ENCODE data around the gene BAIAP2L1. TPM values are rescaled to one million over a fixed set of nuclear protein-coding genes. Genes with fewer than 3 reads are reported as not detected.

BAIAP2L1 gene
- total RNA-seq, 4 donors from 2014 or later = 15.3 to 28.2 (median 19.8) TPM

DNA sequence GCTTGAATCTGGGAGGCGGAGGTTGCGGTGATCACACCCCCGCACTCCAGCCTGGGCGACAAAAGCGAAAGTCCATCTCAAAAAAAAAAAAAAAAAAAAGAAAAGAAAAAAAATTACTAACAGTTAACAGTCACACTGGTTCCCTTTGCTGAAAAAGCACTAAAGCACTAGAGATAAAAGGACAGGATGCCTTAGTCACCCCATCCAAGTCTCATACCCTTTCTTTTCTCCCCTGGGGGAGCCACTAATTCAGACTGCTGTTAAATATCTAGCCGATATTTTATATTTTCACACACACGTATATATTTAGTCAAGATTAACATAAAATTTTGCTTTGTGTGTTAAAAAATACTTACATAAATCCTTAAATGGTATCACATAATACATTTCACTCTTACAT is 25.2 kb downstream of the BAIAP2L1 start:
- intact Hi-C loops (cut with DNase I) = no loop called here
- H3K27ac ChIP-seq = no peak overlapping the region
- TF ChIP-seq POLR2A (IDR thresholded peaks at IDR 0.05) = no peak
- TF ChIP-seq, protein P1, sequence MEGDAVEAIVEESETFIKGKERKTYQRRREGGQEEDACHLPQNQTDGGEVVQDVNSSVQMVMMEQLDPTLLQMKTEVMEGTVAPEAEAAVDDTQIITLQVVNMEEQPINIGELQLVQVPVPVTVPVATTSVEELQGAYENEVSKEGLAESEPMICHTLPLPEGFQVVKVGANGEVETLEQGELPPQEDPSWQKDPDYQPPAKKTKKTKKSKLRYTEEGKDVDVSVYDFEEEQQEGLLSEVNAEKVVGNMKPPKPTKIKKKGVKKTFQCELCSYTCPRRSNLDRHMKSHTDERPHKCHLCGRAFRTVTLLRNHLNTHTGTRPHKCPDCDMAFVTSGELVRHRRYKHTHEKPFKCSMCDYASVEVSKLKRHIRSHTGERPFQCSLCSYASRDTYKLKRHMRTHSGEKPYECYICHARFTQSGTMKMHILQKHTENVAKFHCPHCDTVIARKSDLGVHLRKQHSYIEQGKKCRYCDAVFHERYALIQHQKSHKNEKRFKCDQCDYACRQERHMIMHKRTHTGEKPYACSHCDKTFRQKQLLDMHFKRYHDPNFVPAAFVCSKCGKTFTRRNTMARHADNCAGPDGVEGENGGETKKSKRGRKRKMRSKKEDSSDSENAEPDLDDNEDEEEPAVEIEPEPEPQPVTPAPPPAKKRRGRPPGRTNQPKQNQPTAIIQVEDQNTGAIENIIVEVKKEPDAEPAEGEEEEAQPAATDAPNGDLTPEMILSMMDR (IDR thresholded peaks at IDR 0.05) = no peak
- 93 to 97% methylated on average over 7 of the region's 7 CpGs for WGBS, 2 donors
- no peaks in the 10 kb centered on the region for H3K27me3 ChIP-seq
- H3K4me1 ChIP-seq = peaks cover 7 to 8% of the 10 kb centered on the region in 2 donors
- no peak overlapping the region for H3K4me3 ChIP-seq (replicated peaks in 1 of 3)
- no peak for DNase-seq
- H3K9me3 ChIP-seq = no peaks in the 10 kb centered on the region
- H3K36me3 ChIP-seq = no peaks in the 10 kb centered on the region

DNA sequence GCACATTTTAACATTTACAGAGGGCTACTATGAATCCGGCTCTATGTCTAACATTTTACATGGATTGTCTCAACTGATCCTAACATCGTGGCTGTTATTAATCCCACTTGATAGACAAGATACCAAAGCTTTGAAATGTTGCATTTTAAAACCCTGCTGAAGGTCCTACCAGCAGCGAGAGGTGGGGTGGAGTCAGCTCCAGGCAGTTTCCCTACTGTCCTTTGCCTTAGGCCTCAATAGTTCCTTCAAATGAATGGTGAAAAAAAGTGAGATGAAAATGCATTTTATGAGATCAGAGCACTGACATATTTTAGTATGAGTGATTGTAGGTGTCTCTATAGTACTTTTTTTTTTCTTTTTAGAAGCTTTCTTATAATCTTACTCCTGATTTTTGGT is 26.6 kb downstream of the BAIAP2L1 start:
- no peak for DNase-seq
- WGBS, 2 donors = 96 to 99% methylated on average over 3 of the region's 3 CpGs
- Histone ChIP-seq H3K4me3 (replicated peaks in 1 of 3) (no peak overlapping the region), H3K4me1 (peaks cover 10 to 11% of the 10 kb centered on the region in 2 donors), H3K36me3 (no peaks in the 10 kb centered on the region), H3K27me3 (no peaks in the 10 kb centered on the region), H3K9me3 (no peaks in the 10 kb centered on the region), H3K27ac (no peak overlapping the region)
- intact Hi-C loops (cut with DNase I) = no loop called here
- TF ChIP-seq, protein P1 (IDR thresholded peaks at IDR 0.05) = no peak
- TF ChIP-seq POLR2A (IDR thresholded peaks at IDR 0.05) = no peak

DNA sequence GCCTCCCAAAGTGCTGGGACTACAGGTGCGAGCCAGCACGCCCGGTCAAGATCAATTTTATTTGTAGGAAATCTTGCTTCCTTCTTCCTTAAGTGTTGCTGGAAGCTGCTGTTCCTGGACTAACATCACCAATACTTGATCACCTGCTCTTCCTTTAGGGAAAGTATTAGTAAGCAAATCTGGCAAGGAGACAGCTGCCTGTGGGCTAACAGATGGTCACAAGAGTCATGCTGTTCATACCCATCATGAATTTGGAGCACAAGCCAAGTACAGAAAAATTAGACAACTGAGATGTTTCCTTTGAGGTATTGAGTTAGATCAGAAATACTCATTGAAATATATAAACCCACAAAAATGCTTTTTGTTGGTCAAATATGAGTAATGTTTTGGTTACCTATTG is 27.9 kb downstream of the BAIAP2L1 start:
- H3K36me3 ChIP-seq = no peaks in the 10 kb centered on the region
- no peak overlapping the region for H3K27ac ChIP-seq
- intact Hi-C loops (cut with DNase I) = no loop called here
- DNase-seq = no peak
- 90 to 94% methylated on average over 3 of the region's 3 CpGs for WGBS, 2 donors
- no peaks in the 10 kb centered on the region for H3K27me3 ChIP-seq
- H3K9me3 ChIP-seq = no peaks in the 10 kb centered on the region
- TF ChIP-seq POLR2A (IDR thresholded peaks at IDR 0.05) = no peak
- TF ChIP-seq, protein P1 (IDR thresholded peaks at IDR 0.05) = no peak
- H3K4me3 ChIP-seq (replicated peaks in 1 of 3) = no peak overlapping the region
- peaks cover 10 to 11% of the 10 kb centered on the region in 2 donors for H3K4me1 ChIP-seq

DNA sequence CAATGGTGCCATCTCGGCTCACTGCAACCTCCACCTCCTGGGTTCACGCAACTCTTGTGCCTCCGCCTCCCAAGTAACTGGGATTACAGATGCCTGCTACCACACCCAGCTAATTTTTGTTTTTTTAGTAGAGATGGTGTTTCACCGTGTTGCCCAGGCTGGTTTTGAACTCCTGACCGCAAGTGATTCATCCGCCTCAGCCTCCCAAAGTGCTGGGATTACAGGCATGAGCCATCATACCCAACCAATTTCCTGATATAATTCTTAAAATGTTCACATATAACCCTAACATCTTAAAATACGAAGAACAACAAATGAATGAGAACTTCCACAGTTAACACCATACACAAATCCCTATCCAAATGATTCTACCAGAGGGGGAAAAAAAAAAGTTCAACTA is 31.2 kb downstream of the BAIAP2L1 start:
- intact Hi-C loops (cut with DNase I) = no loop called here
- H3K36me3 ChIP-seq = no peaks in the 10 kb centered on the region
- WGBS, 2 donors = 83 to 94% methylated on average over 7 of the region's 7 CpGs
- TF ChIP-seq, protein P1 (IDR thresholded peaks at IDR 0.05) = no peak
- TF ChIP-seq POLR2A (IDR thresholded peaks at IDR 0.05) = no peak
- no peak overlapping the region for H3K27ac ChIP-seq
- DNase-seq = no peak
- no peaks in the 10 kb centered on the region for H3K9me3 ChIP-seq
- peaks cover 10 to 11% of the 10 kb centered on the region in 2 donors for H3K4me1 ChIP-seq
- no peaks in the 10 kb centered on the region for H3K27me3 ChIP-seq
- H3K4me3 ChIP-seq (replicated peaks in 1 of 3) = no peak overlapping the region

DNA sequence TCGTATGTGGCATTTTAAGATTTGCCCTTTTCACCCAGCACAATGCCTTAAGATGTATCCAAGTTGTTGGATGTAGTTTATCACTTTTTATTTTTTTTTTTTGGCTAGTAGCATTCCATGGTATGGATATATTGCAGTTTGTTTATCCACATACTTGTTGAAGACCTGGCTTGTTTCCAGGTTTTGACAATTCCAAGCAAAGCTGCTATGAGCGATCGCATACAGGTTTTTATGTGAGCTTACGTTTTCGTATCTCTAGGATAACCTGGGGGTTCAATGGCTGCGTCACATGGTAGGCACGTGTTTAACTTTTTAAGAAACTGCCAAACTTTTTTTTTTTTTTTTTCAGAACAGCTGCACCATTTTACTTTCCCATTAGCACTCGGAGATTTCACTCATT is 32.2 kb downstream of the BAIAP2L1 start:
- Histone ChIP-seq H3K4me3 (replicated peaks in 1 of 3) (no peak overlapping the region), H3K27ac (no peak overlapping the region), H3K36me3 (no peaks in the 10 kb centered on the region), H3K27me3 (no peaks in the 10 kb centered on the region), H3K4me1 (peaks cover 10 to 11% of the 10 kb centered on the region in 2 donors), H3K9me3 (no peaks in the 10 kb centered on the region)
- intact Hi-C loops (cut with DNase I) = no loop called here
- TF ChIP-seq POLR2A (IDR thresholded peaks at IDR 0.05) = no peak
- TF ChIP-seq, protein P1 (IDR thresholded peaks at IDR 0.05) = no peak
- DNase-seq = no peak
- 83 to 84% methylated on average over 8 of the region's 8 CpGs for WGBS, 2 donors

Measured in thyroid gland (tissue), 4 donors.